Eye (tissue), 1 donor: ENCODE measurements around the gene HMGN1.
"Not testable (repeated sequence)": the region's sequence is repeated elsewhere in the genome, so short reads cannot be mapped to it uniquely, and the experiment has no call there.

Experiments used
- DNase-seq: peaks from one replicate; pipeline ENCODE4 v3.0.0-alpha.2; 2015

Gene HMGN1

GRCh38 chr21:39348355-39349210 lies at the start of gene HMGN1:
Gene HMGN1 (minus strand): TSS chr21:39349088. CDS start chr21:39348917, 171 bp downstream.
- DNase-seq = peak; percentile 96

- no peak for DNase-seq
Measured at GRCh38 chr21:39397646-39398385, 48.9 kb upstream of the HMGN1 start.

GRCh38 chr21:39392981-39393380 lies 44.1 kb upstream of the HMGN1 start:
- no peak for DNase-seq

GRCh38 chr21:39390212-39390765 lies 41.4 kb upstream of the HMGN1 start:
- no peak for DNase-seq

GRCh38 chr21:39388811-39389155 lies 39.9 kb upstream of the HMGN1 start:
- no peak for DNase-seq

- peak; percentile 92 for DNase-seq
Measured at GRCh38 chr21:39388038-39388810, 39.3 kb upstream of the HMGN1 start.

GRCh38 chr21:39387461-39388037 lies 38.7 kb upstream of the HMGN1 start:
- peak; percentile 97 for DNase-seq

- no peak for DNase-seq
Measured at GRCh38 chr21:39386899-39387298, 38.0 kb upstream of the HMGN1 start.

GRCh38 chr21:39386194-39386593 lies 37.3 kb upstream of the HMGN1 start:
- DNase-seq = no peak

- DNase-seq = peak; percentile 92
Measured at GRCh38 chr21:39385299-39386145, 36.6 kb upstream of the HMGN1 start.

- DNase-seq = no peak
Measured at GRCh38 chr21:39384674-39385298, 35.9 kb upstream of the HMGN1 start.

GRCh38 chr21:39382096-39382495 lies 33.2 kb upstream of the HMGN1 start:
- not testable (repeated sequence) for DNase-seq

GRCh38 chr21:39381009-39381408 lies 32.1 kb upstream of the HMGN1 start:
- no peak for DNase-seq

- peak; percentile 96 for DNase-seq
Measured at GRCh38 chr21:39379986-39380891, 31.4 kb upstream of the HMGN1 start.

GRCh38 chr21:39377444-39378050 lies 28.7 kb upstream of the HMGN1 start:
- DNase-seq = no peak

GRCh38 chr21:39375446-39375845 lies 26.6 kb upstream of the HMGN1 start:
- no peak for DNase-seq

GRCh38 chr21:39374046-39374445 lies 25.2 kb upstream of the HMGN1 start:
- no peak for DNase-seq

- DNase-seq = peak; percentile 37
Measured at GRCh38 chr21:39373634-39374033, 24.7 kb upstream of the HMGN1 start.

GRCh38 chr21:39369896-39370288 lies 21.0 kb upstream of the HMGN1 start:
- DNase-seq = not testable (repeated sequence)

- DNase-seq = no peak
Measured at GRCh38 chr21:39367783-39368182, 18.9 kb upstream of the HMGN1 start.
